GM19035 (cell line): ENCODE data around the gene PDLIM3.
"Not testable (repeated sequence)": the region's sequence is repeated elsewhere in the genome, so short reads cannot be mapped to it uniquely, and the experiment has no call there.

Experiments used
- ATAC-seq: cut with Tn5 transposase; IDR thresholded peaks from one replicate; pipeline ENCODE4 v1.9.1; 2021; ENCODE audit not compliant: unreplicated experiment

Gene PDLIM3

GRCh38 chr4:185522451-185522850 is 12.9 kb downstream of the PDLIM3 start:
- ATAC-seq = no peak

DNA sequence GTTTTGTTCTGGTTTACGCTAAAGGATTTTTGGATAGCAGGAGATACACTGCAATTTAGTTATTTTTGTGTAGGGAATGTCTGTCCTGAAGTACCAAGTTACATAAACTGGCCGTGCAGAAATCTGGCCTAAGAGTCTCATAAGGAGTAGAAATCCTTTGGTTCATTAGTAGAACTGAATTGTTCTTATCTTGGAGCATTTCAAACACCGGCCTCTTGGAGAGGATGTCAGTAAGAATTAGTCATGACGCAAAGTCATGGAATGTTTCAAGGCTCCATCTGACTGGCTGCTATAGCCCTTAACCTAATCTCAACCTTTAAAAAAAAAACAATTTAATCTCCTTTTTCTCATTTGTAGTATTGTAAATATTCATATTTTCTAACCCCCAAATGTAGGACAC is 15.2 kb downstream of the PDLIM3 start:
- ATAC-seq = no peak

DNA sequence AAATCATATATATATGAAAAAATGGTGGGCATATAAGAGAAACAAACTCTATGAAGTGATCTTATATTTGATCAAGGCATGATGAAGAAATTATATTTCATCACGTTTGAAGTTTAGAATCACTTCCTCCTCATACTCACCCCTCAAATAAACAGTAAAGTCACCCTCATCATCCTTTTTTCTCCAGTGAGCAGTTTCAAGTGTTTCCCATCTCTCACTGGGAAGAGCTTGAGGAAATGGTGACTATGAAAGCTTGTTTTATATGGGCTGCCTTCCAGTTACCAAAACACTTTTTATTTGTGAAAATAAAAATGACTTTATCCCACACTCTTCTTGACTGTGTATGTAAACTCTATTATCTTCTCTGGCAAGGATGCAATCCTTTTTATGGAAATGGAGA is 16.8 kb downstream of the PDLIM3 start:
- no peak for ATAC-seq

GRCh38 chr4:185518069-185518468 is 17.2 kb downstream of the PDLIM3 start:
- ATAC-seq = no peak

GRCh38 chr4:185515248-185515647 is 20.1 kb downstream of the PDLIM3 start:
- no peak for ATAC-seq

DNA sequence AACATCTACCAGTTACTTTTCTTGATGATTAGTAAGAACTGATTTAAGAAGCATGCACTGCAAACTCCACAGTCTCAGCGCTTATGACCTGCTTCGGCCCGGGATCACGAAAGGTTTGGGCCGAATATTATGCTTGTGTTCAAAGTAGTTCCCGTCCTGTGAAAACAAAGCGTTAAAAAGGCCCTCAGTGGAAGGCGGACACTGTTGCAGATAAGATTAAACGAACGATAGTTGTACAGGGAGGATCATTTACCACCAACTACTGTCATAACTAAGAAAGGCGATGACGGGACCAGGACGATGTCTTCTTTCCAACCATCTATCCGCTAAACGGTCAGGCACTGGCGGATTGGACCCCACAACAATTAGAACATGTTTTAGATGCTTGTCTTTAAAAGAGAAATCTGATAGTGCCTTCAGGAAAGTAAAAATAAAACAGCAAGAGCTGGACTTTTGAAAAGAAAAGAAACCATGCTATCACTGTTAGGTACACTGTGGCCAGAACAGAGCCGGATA is 21.1 kb downstream of the PDLIM3 start:
- no peak for ATAC-seq

DNA sequence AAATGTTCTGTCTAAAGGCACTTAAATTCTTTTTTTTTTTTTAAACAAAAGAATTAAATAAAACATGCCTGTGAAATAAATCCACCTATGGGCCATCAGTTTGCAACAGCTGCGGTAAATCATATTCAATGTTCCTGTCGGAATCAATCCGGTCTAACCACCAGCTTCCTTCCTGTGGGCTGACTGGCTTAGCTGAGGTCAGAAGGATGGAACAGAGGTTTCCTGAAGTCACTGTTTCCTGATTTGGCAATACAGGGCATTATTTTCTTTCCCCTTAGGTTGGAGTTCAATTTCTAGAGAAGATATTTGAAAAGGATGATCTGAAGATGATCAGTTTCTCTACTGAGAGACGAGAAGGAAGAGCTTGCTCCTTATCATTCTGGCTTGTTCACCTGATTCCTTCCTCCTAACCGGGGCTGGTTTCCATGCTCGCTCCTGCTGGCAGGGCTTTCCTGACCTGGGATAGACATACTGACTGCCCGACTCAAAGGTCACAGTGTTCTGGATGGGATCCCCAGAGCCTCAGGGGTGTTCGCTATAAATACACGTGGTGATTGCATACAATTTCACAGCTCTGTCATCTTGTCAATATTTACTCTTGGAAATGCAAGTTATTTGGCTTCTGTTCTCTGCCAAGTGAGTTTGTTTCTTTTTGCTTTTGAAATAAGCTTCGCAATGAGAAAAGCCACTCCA is 21.7 kb downstream of the PDLIM3 start:
- no peak for ATAC-seq

DNA sequence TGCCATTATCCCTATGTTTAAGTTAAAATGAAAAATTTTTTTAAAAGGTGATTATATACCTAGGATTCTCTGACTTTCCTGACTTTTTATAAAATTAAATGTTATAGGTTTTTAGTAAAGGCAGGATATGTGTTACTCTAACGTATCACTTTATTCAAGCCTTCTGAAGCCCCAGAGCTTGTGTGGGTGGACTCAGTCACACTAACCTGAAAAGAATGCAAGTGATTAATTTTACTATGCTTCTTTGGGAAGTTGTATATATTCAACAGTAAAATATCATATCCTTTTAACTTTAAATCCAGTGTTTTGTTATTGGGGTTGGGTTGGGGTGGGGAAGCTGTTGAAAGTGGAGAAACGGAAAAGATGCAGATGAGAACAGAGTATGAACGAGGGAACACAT is 22.8 kb downstream of the PDLIM3 start:
- no peak for ATAC-seq

DNA sequence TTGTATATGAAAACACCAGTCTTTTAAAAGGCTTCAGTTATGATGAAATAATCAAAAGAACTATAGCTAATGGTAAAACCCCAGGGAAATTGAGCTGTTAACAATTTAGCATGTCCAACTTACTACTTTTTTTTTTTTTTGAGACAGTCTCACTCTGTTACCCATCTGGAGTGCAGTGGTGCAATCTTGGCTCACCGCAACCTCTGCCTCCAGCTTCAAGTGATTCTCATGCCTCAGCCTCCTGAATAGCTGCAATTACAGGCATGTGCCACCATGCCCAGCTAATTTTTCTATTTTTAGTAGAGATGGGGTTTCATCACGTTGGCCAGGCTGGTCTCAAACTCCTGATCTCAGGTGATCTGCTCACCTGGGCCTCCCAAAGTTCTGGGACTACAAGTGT is 24.1 kb downstream of the PDLIM3 start:
- not testable (repeated sequence) for ATAC-seq

DNA sequence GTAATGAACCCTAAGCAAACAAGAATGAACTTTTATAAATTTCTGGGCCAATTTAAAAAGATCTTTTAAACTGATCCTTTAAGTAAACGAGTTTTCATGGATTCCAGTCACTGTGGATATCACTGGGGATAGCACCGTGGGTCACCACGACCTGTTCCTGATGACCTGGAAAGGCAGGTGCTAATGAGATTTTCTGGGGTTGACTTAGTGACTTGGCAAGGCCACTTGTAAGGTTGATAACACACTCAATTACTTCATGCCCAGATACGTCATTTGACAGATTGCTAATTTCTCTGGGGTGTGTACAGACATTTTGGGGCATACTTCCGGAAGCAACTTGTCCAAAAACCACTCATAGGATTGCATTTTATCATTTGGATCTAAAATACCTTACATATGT is 24.5 kb downstream of the PDLIM3 start:
- no peak for ATAC-seq

DNA sequence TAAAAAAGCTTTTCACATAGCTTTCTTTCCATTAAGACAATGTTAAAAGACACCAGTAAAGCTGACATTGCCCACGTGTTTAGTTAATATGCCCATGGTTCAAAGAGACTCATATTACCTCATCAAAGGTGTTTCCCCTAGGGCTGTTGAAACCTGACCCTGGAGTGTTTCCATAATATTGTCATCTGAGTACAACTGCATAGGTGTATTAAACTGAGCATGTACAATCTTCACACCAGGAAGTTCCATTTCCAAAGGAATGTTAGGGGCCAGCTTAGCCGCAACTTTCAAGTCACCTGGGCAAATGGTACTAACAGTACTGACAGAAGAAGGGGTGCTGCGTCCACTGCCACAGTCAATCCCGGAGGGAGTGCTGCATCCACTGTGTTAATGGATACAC is 27.1 kb downstream of the PDLIM3 start:
- no peak for ATAC-seq

- ATAC-seq = no peak
These were observed 28.9 kb downstream of the PDLIM3 start for GRCh38 chr4:185506422-185506821.

GRCh38 chr4:185504098-185505047 is 30.9 kb downstream of the PDLIM3 start:
- ATAC-seq = no peak

- ATAC-seq = no peak
These were observed 32.9 kb downstream of the PDLIM3 start for GRCh38 chr4:185502386-185502785.

- ATAC-seq = no peak
These were observed 34.7 kb downstream of the PDLIM3 start for GRCh38 chr4:185500576-185500975.

DNA sequence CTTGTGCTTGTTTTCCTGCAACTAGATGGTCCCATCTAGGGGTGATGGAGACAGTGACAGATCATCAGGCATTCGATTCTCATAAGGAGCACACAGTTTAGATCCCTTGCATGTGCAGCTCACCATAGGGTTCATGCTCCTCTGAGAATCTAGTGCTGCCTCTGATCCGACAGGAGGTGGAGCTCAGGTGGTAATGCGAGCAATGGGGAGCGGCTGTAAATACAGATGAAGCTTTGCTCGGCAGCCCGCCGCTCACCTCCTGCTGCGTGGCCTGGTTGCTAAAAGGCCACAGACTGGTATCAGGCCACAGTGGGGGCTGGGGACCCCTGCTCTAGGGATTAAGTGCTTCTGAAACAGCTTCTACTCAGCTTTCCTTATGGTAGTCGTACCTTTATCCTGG is 35.3 kb downstream of the PDLIM3 start:
- ATAC-seq = no peak

DNA sequence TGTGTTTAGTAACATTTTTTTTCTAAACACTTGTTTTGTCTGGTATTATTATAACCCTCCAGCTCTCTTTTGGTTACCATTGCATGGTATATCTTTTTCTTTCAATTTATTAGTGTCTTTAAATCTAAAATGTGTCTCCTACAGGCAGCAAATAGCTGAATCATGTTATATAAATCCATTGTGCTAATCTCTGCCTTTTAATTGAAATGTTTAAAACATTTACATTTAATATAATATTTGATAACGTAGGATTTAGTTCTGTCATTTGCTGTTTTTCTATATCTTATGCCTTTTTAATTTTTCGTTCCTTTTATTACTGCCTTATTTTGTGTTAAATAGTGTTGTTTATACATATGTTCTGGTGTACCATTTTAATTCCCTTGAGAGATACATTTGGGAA is 46.7 kb downstream of the PDLIM3 start:
- no peak for ATAC-seq

GRCh38 chr4:185481401-185481800 is 53.9 kb downstream of the PDLIM3 start:
- ATAC-seq = no peak

DNA sequence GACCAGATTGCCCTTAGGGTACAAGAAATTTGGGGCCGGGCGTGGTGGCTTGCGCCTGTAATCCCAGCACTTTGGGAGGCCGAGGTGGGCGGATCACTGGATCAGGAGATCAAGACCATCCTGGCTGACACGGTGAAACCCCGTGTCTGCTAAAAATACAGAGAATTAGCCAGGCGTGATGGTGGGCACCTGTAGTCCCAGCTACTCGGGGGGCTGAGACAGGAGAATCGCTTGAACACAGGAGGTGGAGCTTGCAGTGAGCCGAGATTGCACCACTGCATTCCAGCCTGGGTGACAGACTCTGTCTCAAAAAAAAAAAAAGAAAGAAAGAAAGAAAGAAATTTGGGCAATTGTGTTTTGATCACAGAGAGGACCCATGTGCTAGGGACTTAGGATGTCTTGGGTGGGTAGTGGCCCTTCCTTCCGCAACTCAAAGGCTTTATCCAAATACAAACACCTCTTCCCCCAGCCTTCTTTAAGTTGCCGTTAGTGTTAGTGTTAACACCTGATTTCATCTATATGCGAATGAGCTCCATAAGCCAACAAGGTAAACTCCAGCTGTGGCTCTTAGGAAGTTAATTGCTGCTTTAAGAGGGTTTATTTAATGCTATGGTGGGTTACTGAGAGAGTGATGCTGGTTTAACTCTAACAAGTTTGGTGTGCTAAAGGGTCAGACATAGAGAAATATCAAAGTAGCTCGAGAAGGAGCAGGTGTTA is 55.1 kb downstream of the PDLIM3 start:
- peak; percentile 28 for ATAC-seq

DNA sequence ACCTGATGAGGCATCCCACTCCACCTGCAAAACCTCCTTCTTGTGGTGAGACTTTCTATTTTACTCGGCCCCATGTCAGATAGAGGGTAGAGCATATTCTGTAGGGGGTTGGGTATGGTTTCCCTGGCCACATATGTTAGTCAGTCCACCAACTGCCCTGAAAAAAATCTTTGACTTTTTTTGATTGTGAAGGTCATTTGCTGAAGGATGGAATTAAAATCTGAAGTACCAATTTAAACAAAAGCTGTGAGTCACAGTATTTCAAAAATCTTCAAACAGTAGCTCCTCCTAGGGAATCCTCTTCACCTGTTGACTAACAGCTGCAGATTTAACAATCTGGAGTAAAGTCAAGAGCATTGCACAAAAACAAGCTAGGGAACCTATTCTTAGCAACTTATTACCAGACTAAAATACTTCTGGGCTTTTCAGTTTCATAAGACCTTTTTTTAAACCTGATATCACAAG is 55.8 kb downstream of the PDLIM3 start:
- peak; percentile 95 for ATAC-seq

DNA sequence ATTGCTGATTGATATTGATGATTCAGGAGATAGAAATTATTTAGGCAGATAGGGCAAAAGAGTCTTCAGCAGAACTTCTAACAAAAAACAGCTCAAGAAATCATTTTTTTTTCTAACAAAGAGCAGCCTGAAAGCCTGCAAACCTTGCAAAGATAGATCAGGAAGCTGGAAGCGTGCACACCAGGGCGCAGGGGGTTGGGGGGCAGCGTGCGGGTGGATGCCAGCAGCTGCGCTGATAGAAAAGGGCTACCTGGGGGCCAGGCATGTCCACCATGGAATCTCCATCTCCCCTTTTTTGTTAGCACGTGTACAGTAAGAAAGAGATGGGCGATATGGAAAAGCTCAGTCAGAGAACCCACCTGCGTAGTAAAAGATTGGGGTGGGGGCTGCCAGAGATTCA is 62.1 kb downstream of the PDLIM3 start:
- ATAC-seq = no peak
